ENCODE measurements around the gene CEP164. TPM values are rescaled to one million over a fixed set of nuclear protein-coding genes. Genes with fewer than 3 reads are reported as not detected.
A peak's percentile ranks its signal among the peaks of the same experiment; 100 is the strongest.

Gene CEP164
- total RNA-seq, 1 experiment from 2014 or later, result 21.0 TPM

DNA sequence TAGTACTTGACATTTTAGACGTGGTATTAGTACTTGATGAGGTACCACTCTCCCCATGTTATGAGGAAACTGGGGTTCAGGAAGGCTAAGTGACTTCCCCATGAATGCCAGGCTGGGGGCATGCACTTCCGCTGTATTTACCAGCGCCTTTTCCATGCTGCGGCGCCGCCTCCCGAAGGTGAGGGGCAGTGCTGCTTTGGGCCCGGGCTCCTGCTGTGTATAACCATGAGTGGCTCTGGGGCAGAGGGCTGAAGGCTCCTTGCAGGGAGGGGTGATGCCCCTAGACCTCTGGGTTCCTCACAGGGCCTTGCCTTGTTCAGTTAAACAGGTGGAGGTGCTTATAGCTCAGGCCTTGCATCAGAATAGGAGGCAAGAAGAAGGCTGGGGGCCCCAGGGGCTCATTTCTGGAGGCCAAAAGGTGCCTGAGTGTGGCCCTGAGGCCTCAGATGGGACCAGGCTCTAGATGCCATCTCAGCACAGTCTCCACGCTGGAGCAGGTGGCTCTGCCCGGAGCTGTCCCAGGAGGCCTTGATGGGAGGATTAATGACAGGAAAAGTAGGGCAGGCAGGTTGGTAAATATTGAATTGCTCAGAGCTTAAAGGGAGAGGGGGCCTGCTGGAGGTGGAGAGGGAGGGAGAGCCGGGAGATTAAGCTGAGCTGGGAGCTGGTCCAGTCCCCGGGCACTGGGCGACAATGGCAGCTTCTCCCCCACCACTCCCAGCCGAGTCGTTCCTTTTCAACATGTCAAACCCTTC lies 129.6 kb downstream of the CEP164 start:
- Mint-ChIP-seq H3K4me1 (no peaks in the 10 kb centered on the region), H3K27me3 (ENCODE audit: low read depth) (no peaks in the 10 kb centered on the region; the same call in 1 of the 2 replicates), H3K9me3 (peaks cover 9% of the 10 kb centered on the region), H3K27ac (no peak overlapping the region), H3K4me3 (no peak overlapping the region), H3K36me3 (peaks cover 6% of the 10 kb centered on the region; the same call in 1 of the 2 replicates)
- DNase-seq (ENCODE audit: low spot score) (no peak), ATAC-seq (no peak; the same call in 1 of the 2 replicates)
- CTCF ChIA-PET, result interaction anchor here (1.3 to 2.3 kb wide), 4 partner anchors 13 to 350 kb away, joined by 3 to 14 read pairs (median 4); no protein-coding TSS in a partner anchor
- POLR2A ChIA-PET, result no interaction called here
- TF ChIP-seq PRDM15 (CRISPR knock-in tag; IDR thresholded peaks at IDR 0.05) (no peak), ZNF423 (CRISPR knock-in tag; IDR thresholded peaks at IDR 0.05) (no peak)

- ChIA-PET CTCF (interaction anchor here (1.3 to 2.3 kb wide), 4 partner anchors 11 to 163 kb away, joined by 4 to 14 read pairs (median 4); no protein-coding TSS in a partner anchor), POLR2A (no interaction called here)
- no peak for TF ChIP-seq ATF1 (CRISPR knock-in tag; IDR thresholded peaks at IDR 0.05)
- TF ChIP-seq, protein P1, sequence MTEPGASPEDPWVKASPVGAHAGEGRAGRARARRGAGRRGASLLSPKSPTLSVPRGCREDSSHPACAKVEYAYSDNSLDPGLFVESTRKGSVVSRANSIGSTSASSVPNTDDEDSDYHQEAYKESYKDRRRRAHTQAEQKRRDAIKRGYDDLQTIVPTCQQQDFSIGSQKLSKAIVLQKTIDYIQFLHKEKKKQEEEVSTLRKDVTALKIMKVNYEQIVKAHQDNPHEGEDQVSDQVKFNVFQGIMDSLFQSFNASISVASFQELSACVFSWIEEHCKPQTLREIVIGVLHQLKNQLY (CRISPR knock-in tag; IDR thresholded peaks at IDR 0.05), result no peak
- TF ChIP-seq ZNF232 (CRISPR knock-in tag; IDR thresholded peaks at IDR 0.05), result no peak
- TF ChIP-seq ZMAT4 (CRISPR knock-in tag; IDR thresholded peaks at IDR 0.05), result no peak
- no peak for TF ChIP-seq TEAD4 (CRISPR knock-in tag; IDR thresholded peaks at IDR 0.05)
- no peak for TF ChIP-seq MXD4 (CRISPR knock-in tag; IDR thresholded peaks at IDR 0.05; ENCODE audit: borderline replicate concordance)
- TF ChIP-seq, protein P2, sequence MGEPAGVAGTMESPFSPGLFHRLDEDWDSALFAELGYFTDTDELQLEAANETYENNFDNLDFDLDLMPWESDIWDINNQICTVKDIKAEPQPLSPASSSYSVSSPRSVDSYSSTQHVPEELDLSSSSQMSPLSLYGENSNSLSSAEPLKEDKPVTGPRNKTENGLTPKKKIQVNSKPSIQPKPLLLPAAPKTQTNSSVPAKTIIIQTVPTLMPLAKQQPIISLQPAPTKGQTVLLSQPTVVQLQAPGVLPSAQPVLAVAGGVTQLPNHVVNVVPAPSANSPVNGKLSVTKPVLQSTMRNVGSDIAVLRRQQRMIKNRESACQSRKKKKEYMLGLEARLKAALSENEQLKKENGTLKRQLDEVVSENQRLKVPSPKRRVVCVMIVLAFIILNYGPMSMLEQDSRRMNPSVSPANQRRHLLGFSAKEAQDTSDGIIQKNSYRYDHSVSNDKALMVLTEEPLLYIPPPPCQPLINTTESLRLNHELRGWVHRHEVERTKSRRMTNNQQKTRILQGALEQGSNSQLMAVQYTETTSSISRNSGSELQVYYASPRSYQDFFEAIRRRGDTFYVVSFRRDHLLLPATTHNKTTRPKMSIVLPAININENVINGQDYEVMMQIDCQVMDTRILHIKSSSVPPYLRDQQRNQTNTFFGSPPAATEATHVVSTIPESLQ (CRISPR knock-in tag; IDR thresholded peaks at IDR 0.05), result no peak
- TF ChIP-seq ESRRA (CRISPR knock-in tag; IDR thresholded peaks at IDR 0.05; ENCODE audit: borderline replicate concordance), result no peak
- Mint-ChIP-seq H3K36me3 (peaks cover 6% of the 10 kb centered on the region; the same call in 1 of the 2 replicates), H3K4me3 (no peak overlapping the region), H3K27ac (no peak overlapping the region), H3K9me3 (peaks cover 9% of the 10 kb centered on the region), H3K27me3 (ENCODE audit: low read depth) (no peaks in the 10 kb centered on the region; the same call in 1 of the 2 replicates), H3K4me1 (no peaks in the 10 kb centered on the region)
- no peak for DNase-seq (ENCODE audit: low spot score)
- ATAC-seq, result peak; percentile 64
Observed at GRCh38 chr11:117457835-117458234, 130.2 kb downstream of the CEP164 start.

DNA sequence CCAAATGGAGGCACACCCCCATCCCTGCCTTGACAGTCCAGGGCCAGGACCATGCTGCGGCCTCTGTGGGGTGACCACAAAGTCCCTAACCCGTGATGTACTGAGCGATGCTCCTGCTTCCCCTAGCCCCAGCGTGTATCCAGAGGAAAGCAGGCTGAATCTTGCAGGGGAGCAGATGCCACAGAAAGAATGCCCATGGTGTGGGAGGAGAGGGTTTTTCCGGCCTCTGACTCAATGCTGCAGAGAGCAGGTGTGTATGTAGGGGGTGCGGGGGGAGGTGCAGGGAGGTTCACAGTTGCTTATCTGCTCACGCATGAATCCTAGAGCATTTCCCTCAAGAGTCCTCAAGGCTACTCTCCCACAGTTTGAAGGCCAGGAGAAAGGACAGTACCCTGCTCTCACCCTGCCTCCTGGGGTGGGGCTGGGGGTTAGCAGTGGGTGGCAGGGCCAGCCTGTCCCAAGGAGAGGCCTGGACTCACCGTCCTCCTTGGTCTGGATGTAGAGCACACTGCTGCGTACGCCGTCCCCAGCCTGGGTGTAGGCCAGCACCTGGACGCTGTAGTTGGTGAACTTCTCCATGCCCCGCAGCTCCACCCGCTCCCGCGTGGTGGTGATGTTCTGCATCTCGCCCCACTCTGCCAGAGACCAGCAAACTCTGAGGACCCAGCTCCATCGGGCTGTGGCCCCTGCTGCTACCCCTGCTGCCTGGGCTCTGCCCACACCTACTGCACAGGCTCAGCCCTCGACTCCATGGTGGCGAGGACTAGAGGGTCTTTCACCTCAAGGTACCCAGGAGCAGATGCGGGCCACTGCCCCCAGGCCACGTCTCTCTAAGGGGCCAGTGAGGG lies 130.8 kb downstream of the CEP164 start:
- Mint-ChIP-seq H3K4me1 (no peaks in the 10 kb centered on the region), H3K36me3 (peaks cover 6% of the 10 kb centered on the region; the same call in 1 of the 2 replicates), H3K27me3 (ENCODE audit: low read depth) (no peaks in the 10 kb centered on the region; the same call in 1 of the 2 replicates), H3K27ac (no peak overlapping the region), H3K9me3 (peaks cover 9% of the 10 kb centered on the region), H3K4me3 (no peak overlapping the region)
- POLR2A ChIA-PET, result no interaction called here
- CTCF ChIA-PET, result interaction anchor here (1.3 to 2.3 kb wide), 4 partner anchors 10 to 162 kb away, joined by 4 to 14 read pairs (median 4); no protein-coding TSS in a partner anchor
- ATAC-seq (no peak), DNase-seq (ENCODE audit: low spot score) (no peak)
- TF ChIP-seq, protein P3, sequence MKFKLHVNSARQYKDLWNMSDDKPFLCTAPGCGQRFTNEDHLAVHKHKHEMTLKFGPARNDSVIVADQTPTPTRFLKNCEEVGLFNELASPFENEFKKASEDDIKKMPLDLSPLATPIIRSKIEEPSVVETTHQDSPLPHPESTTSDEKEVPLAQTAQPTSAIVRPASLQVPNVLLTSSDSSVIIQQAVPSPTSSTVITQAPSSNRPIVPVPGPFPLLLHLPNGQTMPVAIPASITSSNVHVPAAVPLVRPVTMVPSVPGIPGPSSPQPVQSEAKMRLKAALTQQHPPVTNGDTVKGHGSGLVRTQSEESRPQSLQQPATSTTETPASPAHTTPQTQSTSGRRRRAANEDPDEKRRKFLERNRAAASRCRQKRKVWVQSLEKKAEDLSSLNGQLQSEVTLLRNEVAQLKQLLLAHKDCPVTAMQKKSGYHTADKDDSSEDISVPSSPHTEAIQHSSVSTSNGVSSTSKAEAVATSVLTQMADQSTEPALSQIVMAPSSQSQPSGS (CRISPR knock-in tag; IDR thresholded peaks at IDR 0.05; ENCODE audit: borderline replicate concordance, low read depth), result no peak
- TF ChIP-seq ZNF219 (CRISPR knock-in tag; IDR thresholded peaks at IDR 0.05; ENCODE audit: borderline replicate concordance) (no peak), MYBL2 (CRISPR knock-in tag; IDR thresholded peaks at IDR 0.05) (no peak), GABPB1 (CRISPR knock-in tag; IDR thresholded peaks at IDR 0.05) (no peak), ZBTB21 (CRISPR knock-in tag; IDR thresholded peaks at IDR 0.05; ENCODE audit: borderline replicate concordance) (no peak)
- TF ChIP-seq, protein P4, sequence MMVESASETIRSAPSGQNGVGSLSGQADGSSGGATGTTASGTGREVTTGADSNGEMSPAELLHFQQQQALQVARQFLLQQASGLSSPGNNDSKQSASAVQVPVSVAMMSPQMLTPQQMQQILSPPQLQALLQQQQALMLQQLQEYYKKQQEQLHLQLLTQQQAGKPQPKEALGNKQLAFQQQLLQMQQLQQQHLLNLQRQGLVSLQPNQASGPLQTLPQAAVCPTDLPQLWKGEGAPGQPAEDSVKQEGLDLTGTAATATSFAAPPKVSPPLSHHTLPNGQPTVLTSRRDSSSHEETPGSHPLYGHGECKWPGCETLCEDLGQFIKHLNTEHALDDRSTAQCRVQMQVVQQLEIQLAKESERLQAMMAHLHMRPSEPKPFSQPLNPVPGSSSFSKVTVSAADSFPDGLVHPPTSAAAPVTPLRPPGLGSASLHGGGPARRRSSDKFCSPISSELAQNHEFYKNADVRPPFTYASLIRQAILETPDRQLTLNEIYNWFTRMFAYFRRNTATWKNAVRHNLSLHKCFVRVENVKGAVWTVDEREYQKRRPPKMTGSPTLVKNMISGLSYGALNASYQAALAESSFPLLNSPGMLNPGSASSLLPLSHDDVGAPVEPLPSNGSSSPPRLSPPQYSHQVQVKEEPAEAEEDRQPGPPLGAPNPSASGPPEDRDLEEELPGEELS (CRISPR knock-in tag; IDR thresholded peaks at IDR 0.05), result no peak
